Caco-2 (cell line): Measurements from ENCODE around the gene P3H2. TPM values are rescaled to one million over a fixed set of nuclear protein-coding genes. Genes with fewer than 3 reads are reported as not detected.

Experiments
- BruUV-seq: library from RNA; stranded (reverse); fragments of 400-500 nt; replicated peaks from 2 replicates; lab custom pipeline; 2021; lab: Mats Ljungman, UMichigan
- CTCF ChIA-PET: fragments of 300-600 bp; sonication (Branson Sonifier 250); formaldehyde crosslinking; loops from one replicate; lab custom pipeline; 2022; ENCODE audit warnings: antibody characterized with exemption; lab: Charles Lee
- POLR2A ChIA-PET: fragments of 300-600 bp; sonication (Branson Sonifier 250); formaldehyde crosslinking; loops from one replicate; lab custom pipeline; 2022; ENCODE audit warnings: antibody characterized with exemption; lab: Charles Lee
- DNase-seq, 2 experiments: peaks; one replicate each; pipeline versions ENCODE4 v3.0.0 to v3.0.0-alpha.2; 2020 to 2022
- H3K27me3 ChIP-seq: replicated peaks from 2 replicates; pipeline ENCODE4 v1.6.0; 2011; ENCODE audit warnings: low read length; ENCODE audit not compliant: control insufficient read depth, insufficient read depth
- H3K36me3 ChIP-seq: 2 replicates; pipeline ENCODE4 v1.5.1; 2011; ENCODE audit warnings: low read length; ENCODE audit not compliant: control insufficient read depth, insufficient read depth
- H3K4me1 ChIP-seq: fragments of 250-450 bp; sonication (Bioruptor Pico); 2 replicates; pipeline ENCODE4 v1.5.1; 2020; ENCODE audit warnings: mild to moderate bottlenecking
- H3K4me3 ChIP-seq: 2 replicates; pipeline ENCODE4 v1.5.1; 2011; ENCODE audit warnings: low read depth, mild to moderate bottlenecking, control low read depth, low read length
- H3K9me3 ChIP-seq: fragments of 250-450 bp; sonication (Bioruptor Pico); 2 replicates; pipeline ENCODE4 v1.5.1; 2020; ENCODE audit warnings: mild to moderate bottlenecking, moderate library complexity
- H3K27ac Mint-ChIP-seq: one replicate; pipeline ENCODE4 v1.8.0; 2022; ENCODE audit warnings: mixed read lengths; ENCODE audit not compliant: unreplicated experiment
- H3K27me3 Mint-ChIP-seq: one replicate; pipeline ENCODE4 v1.8.0; 2022; ENCODE audit warnings: mixed read lengths; ENCODE audit not compliant: insufficient read depth, unreplicated experiment
- H3K36me3 Mint-ChIP-seq: one replicate; pipeline ENCODE4 v1.8.0; 2022; ENCODE audit warnings: mild to moderate bottlenecking, mixed read lengths; ENCODE audit not compliant: insufficient read depth, unreplicated experiment
- H3K4me1 Mint-ChIP-seq: one replicate; pipeline ENCODE4 v1.8.0; 2022; ENCODE audit warnings: low read depth, mixed read lengths; ENCODE audit not compliant: unreplicated experiment
- H3K4me3 Mint-ChIP-seq: one replicate; pipeline ENCODE4 v1.8.0; 2022; ENCODE audit warnings: mild to moderate bottlenecking, moderate library complexity, mixed read lengths; ENCODE audit not compliant: unreplicated experiment
- H3K9me3 Mint-ChIP-seq: one replicate; pipeline ENCODE4 v1.8.0; 2022; ENCODE audit warnings: mixed read lengths; ENCODE audit not compliant: unreplicated experiment
- CTCF ChIP-seq, 2 experiments: fragments of 200-600 bp in 1 of 2; IDR thresholded peaks; 1 replicate in 1 of 2; 2 replicates in 1 of 2; pipeline versions ENCODE4 v1.5.1 to v1.8.0; 2011 to 2022; ENCODE audit warnings: antibody characterized with exemption in 1 of 2, control low read depth in 1 of 2, inconsistent platforms in 1 of 2, low read depth in 1 of 2, low read length in 1 of 2, mild to moderate bottlenecking in 1 of 2, moderate library complexity in 1 of 2; ENCODE audit not compliant: insufficient read depth in 1 of 2, severe bottlenecking in 1 of 2, unreplicated experiment in 1 of 2
- intact Hi-C: fragments of 100-400 bp; cut with micrococcal nuclease; formaldehyde crosslinking; loops from one replicate; pipeline ENCODE4 v1.10.0; 2022; ENCODE audit not compliant: unreplicated experiment
- total RNA-seq: library from RNA; stranded (reverse); gene quantifications from 2 replicates; pipeline ENCODE4 v1.2.3, GENCODE V29; 2022

P3H2 gene
- total RNA-seq, 1 experiment from 2014 or later: 55.8 TPM

GRCh38 chr3:190017521-190018288 lies 103.0 kb downstream of the P3H2 start:
- DNase-seq: peak in 1 of 2 experiments; percentile 26
- H3K4me1 Mint-ChIP-seq: peaks cover 30% of the 10 kb centered on the region
- no TSS peak for BruUV-seq

GRCh38 chr3:190016966-190017365 lies 103.7 kb downstream of the P3H2 start:
- H3K4me3 Mint-ChIP-seq: no peak overlapping the region
- H3K4me1 Mint-ChIP-seq: peaks cover 37% of the 10 kb centered on the region
- BruUV-seq: no TSS peak
- Histone ChIP-seq H3K9me3 (no peaks in the 10 kb centered on the region), H3K4me3 (no peak overlapping the region), H3K4me1 (peaks cover 36% of the 10 kb centered on the region), H3K36me3 (no peaks in the 10 kb centered on the region), H3K27me3 (no peaks in the 10 kb centered on the region)
- no peak overlapping the region for H3K27ac Mint-ChIP-seq
- intact Hi-C loops: loop anchor here (1.0 kb wide), 1 partner anchor 185 kb away; no protein-coding TSS in a partner anchor
- ChIA-PET CTCF (no interaction called here), POLR2A (no interaction called here)
- H3K9me3 Mint-ChIP-seq: no peaks in the 10 kb centered on the region
- no peaks in the 10 kb centered on the region for H3K27me3 Mint-ChIP-seq
- peaks cover 18% of the 10 kb centered on the region for H3K36me3 Mint-ChIP-seq
- no peak for DNase-seq
- no peak for TF ChIP-seq CTCF (IDR thresholded peaks at IDR 0.05; ENCODE audit: insufficient read depth in 1 of 2, low read depth in 1 of 2, low read length in 1 of 2, severe bottlenecking in 1 of 2, unreplicated experiment in 1 of 2)

More at GRCh38 chr3:190017521-190018288, 103.0 kb downstream of the P3H2 start:
- Mint-ChIP-seq H3K36me3 (peaks cover 18% of the 10 kb centered on the region), H3K4me3 (no peak overlapping the region), H3K9me3 (no peaks in the 10 kb centered on the region), H3K27me3 (no peaks in the 10 kb centered on the region), H3K27ac (no peak overlapping the region)
- CTCF ChIA-PET: no interaction called here
- no peaks in the 10 kb centered on the region for H3K27me3 ChIP-seq
- peak in 1 of 2 experiments; percentile 33 for TF ChIP-seq CTCF (IDR thresholded peaks at IDR 0.05; ENCODE audit: insufficient read depth in 1 of 2, low read depth in 1 of 2, low read length in 1 of 2, severe bottlenecking in 1 of 2, unreplicated experiment in 1 of 2)
- intact Hi-C loops: loop anchor here (1.0 kb wide), 1 partner anchor 185 kb away; no protein-coding TSS in a partner anchor
- no peaks in the 10 kb centered on the region for H3K9me3 ChIP-seq
- no peaks in the 10 kb centered on the region for H3K36me3 ChIP-seq
- H3K4me3 ChIP-seq: no peak overlapping the region
- H3K4me1 ChIP-seq: peaks cover 32% of the 10 kb centered on the region
- POLR2A ChIA-PET: no interaction called here

GRCh38 chr3:190014940-190015339 lies 105.8 kb downstream of the P3H2 start:
- no peaks in the 10 kb centered on the region for H3K27me3 ChIP-seq
- no peak for TF ChIP-seq CTCF (IDR thresholded peaks at IDR 0.05; ENCODE audit: insufficient read depth in 1 of 2, low read depth in 1 of 2, low read length in 1 of 2, severe bottlenecking in 1 of 2, unreplicated experiment in 1 of 2)
- intact Hi-C loops: loop anchor here (1.0 to 5.0 kb wide), 3 partner anchors 24 to 104 kb away; no protein-coding TSS in a partner anchor
- H3K36me3 ChIP-seq: no peaks in the 10 kb centered on the region
- H3K9me3 Mint-ChIP-seq: no peaks in the 10 kb centered on the region
- no peak overlapping the region for H3K4me3 Mint-ChIP-seq
- no peak for DNase-seq
- peaks cover 18% of the 10 kb centered on the region for H3K36me3 Mint-ChIP-seq
- no peaks in the 10 kb centered on the region for H3K9me3 ChIP-seq
- H3K4me1 ChIP-seq: peaks cover 55% of the 10 kb centered on the region
- H3K27ac Mint-ChIP-seq: peak overlapping the region; percentile 78
- ChIA-PET POLR2A (interaction anchor here (0.8 kb wide), 1 partner anchor 106 kb away, joined by 3 read pairs; the partner anchor contains the start of gene P3H2), CTCF (interaction anchor here (1.1 to 1.8 kb wide), 2 partner anchors 62 to 106 kb away, joined by 3 to 9 read pairs; partner anchors contain the start of gene P3H2)
- peaks cover 53% of the 10 kb centered on the region for H3K4me1 Mint-ChIP-seq
- H3K4me3 ChIP-seq: no peak overlapping the region
- BruUV-seq: no TSS peak
- no peaks in the 10 kb centered on the region for H3K27me3 Mint-ChIP-seq
